Measurements from ENCODE around the gene PIH1D1. TPM values are rescaled to one million over a fixed set of nuclear protein-coding genes. Genes with fewer than 3 reads are reported as not detected.

Gene PIH1D1
- total and polyA plus RNA-seq, 2 of the 13 experiments (the other 11 are each of a cell fraction or from before 2014, with no cell fraction given), result 110 to 137 TPM

GRCh38 chr19:49423985-49424303 lies 27.7 kb downstream of the PIH1D1 start:
- ATAC-seq, result no peak
- H4K20me1 ChIP-seq (ENCODE audit: insufficient read depth, low read length), result no peaks in the 10 kb centered on the region
- no peaks in the 10 kb centered on the region for H3K36me3 ChIP-seq (replicated peaks in 1 of 2; ENCODE audit: control insufficient read depth in 1 of 2, insufficient read depth in 2 of 2, low read length in 2 of 2)
- POLR2A ChIA-PET, result no interaction called here
- H3K27ac ChIP-seq (ENCODE audit: extremely low read length, insufficient read depth, low read length), result no peak overlapping the region
- BruUV-seq (replicated peaks), result no TSS peak
- H3K79me2 ChIP-seq (ENCODE audit: insufficient read depth, low read length), result no peaks in the 10 kb centered on the region
- H3K9ac ChIP-seq (ENCODE audit: insufficient read depth, low read depth, low read length), result no peak overlapping the region
- H3K27me3 ChIP-seq (ENCODE audit: control insufficient read depth in 1 of 2, insufficient read depth in 2 of 2, low read length in 2 of 2), result peaks cover 17 to 89% of the 10 kb centered on the region in 2 experiments
- in situ Hi-C loops (cut with HindIII; ENCODE audit: extremely low pct_ligation_motif_present, low pct_unique_long_range_greater_than_20kb) (no loop called here), intact Hi-C loops (cut with micrococcal nuclease; ENCODE audit: unreplicated experiment) (no loop called here)
- 3% methylated on average over 3 of the region's 3 CpGs for WGBS (ENCODE audit: low lambda C conversion rate)
- DNase-seq (ENCODE audit: low spot score), result no peak
- CTCF ChIA-PET (ENCODE audit: low intra/inter-chr PET ratio, low total read pairs), result no interaction called here
- H3K4me3 ChIP-seq (replicated peaks in 1 of 3; ENCODE audit: insufficient read depth in 1 of 3, low read depth in 2 of 3, low read length in 3 of 3), result no peak overlapping the region
- peaks cover 16% of the 10 kb centered on the region for H3K4me1 ChIP-seq (ENCODE audit: insufficient read depth, low read length)
- no peak overlapping the region for H2AFZ ChIP-seq (ENCODE audit: low read length)
- no peak overlapping the region for H3K4me2 ChIP-seq (ENCODE audit: low read depth, low read length)
- H3K9me3 ChIP-seq (ENCODE audit: low read length), result no peaks in the 10 kb centered on the region
- TF ChIP-seq EEA1 (CRISPR knock-in tag; IDR thresholded peaks at IDR 0.05; ENCODE audit: borderline replicate concordance) (no peak), ZNF530 (CRISPR knock-in tag; IDR thresholded peaks at IDR 0.05; ENCODE audit: low read depth) (no peak), GLI4 (CRISPR knock-in tag; IDR thresholded peaks at IDR 0.05; ENCODE audit: borderline replicate concordance) (no peak), RBAK (CRISPR knock-in tag; IDR thresholded peaks at IDR 0.05) (no peak), ARNT2 (CRISPR knock-in tag; IDR thresholded peaks at IDR 0.05; ENCODE audit: low read depth) (no peak), ZNF557 (CRISPR knock-in tag; IDR thresholded peaks at IDR 0.05) (no peak), ZNF317 (CRISPR knock-in tag; IDR thresholded peaks at IDR 0.05) (no peak), ZNF383 (CRISPR knock-in tag; IDR thresholded peaks at IDR 0.05; ENCODE audit: borderline replicate concordance) (no peak), HNRNPK (IDR thresholded peaks at IDR 0.05; ENCODE audit: low read depth, low read length, poor library complexity, severe bottlenecking) (no peak), THAP11 (CRISPR knock-in tag; IDR thresholded peaks at IDR 0.05) (no peak), HMGA1 (CRISPR knock-in tag; conservative IDR thresholded peaks at IDR 0.05) (no peak), TP53 (CRISPR knock-in tag; conservative IDR thresholded peaks at IDR 0.05) (no peak), CEBPG (CRISPR knock-in tag; IDR thresholded peaks at IDR 0.05) (no peak), YY1 (IDR thresholded peaks at IDR 0.05; ENCODE audit: insufficient read depth, insufficient replicate concordance, low read depth, low read length) (no peak)
- no peak for FAIRE-seq
